GM18951 (cell line): ENCODE results near the gene OSBPL6.
"Not testable (repeated sequence)": the region's sequence is repeated elsewhere in the genome, so short reads cannot be mapped to it uniquely, and the experiment has no call there.

Experiments used
- POLR2A ChIP-seq: IDR thresholded peaks from 4 replicates; pipeline ENCODE4 v1.6.1; 2011; ENCODE audit warnings: mild to moderate bottlenecking; ENCODE audit not compliant: insufficient read length, insufficient read depth; ENCODE audit errors: extremely low read depth
- in situ Hi-C: fragments of 300-500 bp; cut with MboI; formaldehyde crosslinking; loops from one replicate; pipeline ENCODE4 v1.12.0; 2022; ENCODE audit warnings: low sequenced_read_pairs, mixed read lengths, inconsistent platforms; ENCODE audit not compliant: unreplicated experiment

OSBPL6 gene

GRCh38 chr2:178193823-178194599 lies at the start of gene OSBPL6:
Gene OSBPL6 (plus strand): TSS chr2:178194512. CDS start chr2:178306185, 111,673 bp downstream.
- in situ Hi-C loops: no loop called here
- TF ChIP-seq POLR2A: no peak

- no peak for TF ChIP-seq POLR2A
- in situ Hi-C loops: no loop called here
Measured at GRCh38 chr2:178152033-178152432, 42.3 kb upstream of the OSBPL6 start.

- in situ Hi-C loops: no loop called here
- TF ChIP-seq POLR2A: no peak
Measured at GRCh38 chr2:178152542-178152941, 41.8 kb upstream of the OSBPL6 start.

GRCh38 chr2:178152977-178153376 lies 41.3 kb upstream of the OSBPL6 start:
- TF ChIP-seq POLR2A: no peak
- in situ Hi-C loops: no loop called here

GRCh38 chr2:178153878-178154277 lies 40.4 kb upstream of the OSBPL6 start:
- in situ Hi-C loops: not testable (repeated sequence)

GRCh38 chr2:178155524-178155923 lies 38.8 kb upstream of the OSBPL6 start:
- in situ Hi-C loops: no loop called here
- no peak for TF ChIP-seq POLR2A

- in situ Hi-C loops: no loop called here
- no peak for TF ChIP-seq POLR2A
Measured at GRCh38 chr2:178157574-178157973, 36.7 kb upstream of the OSBPL6 start.

- in situ Hi-C loops: no loop called here
- no peak for TF ChIP-seq POLR2A
Measured at GRCh38 chr2:178159966-178160365, 34.3 kb upstream of the OSBPL6 start.

- in situ Hi-C loops: no loop called here
Measured at GRCh38 chr2:178160601-178161000, 33.7 kb upstream of the OSBPL6 start.

GRCh38 chr2:178163395-178163794 lies 30.9 kb upstream of the OSBPL6 start:
- no peak for TF ChIP-seq POLR2A
- in situ Hi-C loops: no loop called here

More at GRCh38 chr2:178160601-178161000, 33.7 kb upstream of the OSBPL6 start:
- no peak for TF ChIP-seq POLR2A

GRCh38 chr2:178163911-178164310 lies 30.4 kb upstream of the OSBPL6 start:
- no peak for TF ChIP-seq POLR2A
- in situ Hi-C loops: no loop called here

GRCh38 chr2:178173657-178174056 lies 20.7 kb upstream of the OSBPL6 start:
- no peak for TF ChIP-seq POLR2A
- in situ Hi-C loops: no loop called here

GRCh38 chr2:178177066-178177679 lies 17.1 kb upstream of the OSBPL6 start:
- in situ Hi-C loops: no loop called here
- no peak for TF ChIP-seq POLR2A

- in situ Hi-C loops: not testable (repeated sequence)
Measured at GRCh38 chr2:178180648-178181047, 13.7 kb upstream of the OSBPL6 start.
